KBM-7 (cell line): ENCODE results near the gene WFDC10A.
"Not testable (repeated sequence)": the region's sequence is repeated elsewhere in the genome, so short reads cannot be mapped to it uniquely, and the experiment has no call there.

Source experiments
- DNase-seq: peaks from one replicate; pipeline ENCODE4 v3.0.0-alpha.2; 2015
- in situ Hi-C: fragments of 300-500 bp; cut with MboI; formaldehyde crosslinking; loops from 2 replicates; pipeline ENCODE4 v1.14.3; 2020; ENCODE audit warnings: low sequenced_read_pairs, low pct_unique_long_range_greater_than_20kb, mixed read lengths

The WFDC10A gene

DNA sequence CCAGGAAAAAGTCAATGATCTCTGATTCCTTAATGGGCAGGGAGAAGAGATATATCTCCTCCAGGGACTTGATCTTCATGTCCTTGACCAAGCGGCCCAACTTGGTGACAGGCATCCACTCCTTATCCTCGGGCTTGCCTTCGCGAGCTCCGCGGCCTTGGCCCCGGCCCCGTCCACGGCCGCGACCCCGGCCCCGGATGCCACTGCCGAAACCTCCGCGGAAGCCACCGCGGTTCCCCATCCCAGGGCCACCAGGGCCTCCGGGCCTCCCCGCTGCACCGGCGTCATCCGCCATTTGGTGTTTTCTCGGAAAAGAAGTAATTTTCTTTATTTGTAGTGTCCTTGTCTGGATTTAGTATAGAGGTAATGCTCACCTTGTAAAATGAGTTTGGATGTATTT lies 11.5 kb downstream of the WFDC10A start:
- in situ Hi-C loops, DNase-seq: not testable (repeated sequence)

DNA sequence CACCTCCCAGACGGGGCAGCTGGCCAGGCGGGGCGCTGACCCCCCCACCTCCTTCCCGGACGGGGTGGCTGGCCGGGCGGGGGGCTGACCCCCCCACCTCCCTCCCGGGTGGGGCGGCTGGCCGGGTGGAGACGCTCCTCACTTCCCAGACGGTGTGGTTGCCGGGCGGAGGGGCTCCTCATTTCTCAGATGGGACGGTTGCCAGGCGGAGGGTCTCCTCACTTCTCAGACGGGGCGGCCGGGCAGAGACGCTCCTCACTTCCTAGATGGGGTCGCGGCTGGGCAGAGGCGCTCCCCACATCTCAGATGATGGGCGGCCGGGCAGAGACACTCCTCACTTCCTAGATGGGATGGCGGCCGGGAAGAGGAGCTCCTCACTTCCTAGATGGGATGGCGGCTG lies 16.3 kb downstream of the WFDC10A start:
- DNase-seq, in situ Hi-C loops: not testable (repeated sequence)

DNA sequence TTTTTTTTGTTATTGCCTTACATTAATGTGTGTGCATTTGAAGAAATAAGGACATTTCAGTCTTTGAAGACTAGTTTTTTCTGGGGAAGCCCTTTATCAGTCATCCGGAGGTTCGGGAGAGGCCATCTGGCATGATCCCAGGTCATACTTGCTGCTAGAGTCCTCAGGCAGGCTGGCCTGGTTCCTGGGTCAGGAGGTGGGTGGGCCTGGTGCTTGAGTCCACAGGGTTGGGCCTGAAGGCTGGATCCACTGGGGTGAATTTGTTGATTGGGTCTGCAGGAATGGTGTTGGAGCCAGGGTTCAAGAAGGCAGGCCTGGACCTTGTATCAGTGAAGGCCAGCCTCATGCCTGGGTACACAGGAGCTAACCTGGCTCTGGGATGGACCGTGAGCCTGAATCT lies 17.3 kb downstream of the WFDC10A start:
- in situ Hi-C loops = no loop called here
- DNase-seq = no peak

DNA sequence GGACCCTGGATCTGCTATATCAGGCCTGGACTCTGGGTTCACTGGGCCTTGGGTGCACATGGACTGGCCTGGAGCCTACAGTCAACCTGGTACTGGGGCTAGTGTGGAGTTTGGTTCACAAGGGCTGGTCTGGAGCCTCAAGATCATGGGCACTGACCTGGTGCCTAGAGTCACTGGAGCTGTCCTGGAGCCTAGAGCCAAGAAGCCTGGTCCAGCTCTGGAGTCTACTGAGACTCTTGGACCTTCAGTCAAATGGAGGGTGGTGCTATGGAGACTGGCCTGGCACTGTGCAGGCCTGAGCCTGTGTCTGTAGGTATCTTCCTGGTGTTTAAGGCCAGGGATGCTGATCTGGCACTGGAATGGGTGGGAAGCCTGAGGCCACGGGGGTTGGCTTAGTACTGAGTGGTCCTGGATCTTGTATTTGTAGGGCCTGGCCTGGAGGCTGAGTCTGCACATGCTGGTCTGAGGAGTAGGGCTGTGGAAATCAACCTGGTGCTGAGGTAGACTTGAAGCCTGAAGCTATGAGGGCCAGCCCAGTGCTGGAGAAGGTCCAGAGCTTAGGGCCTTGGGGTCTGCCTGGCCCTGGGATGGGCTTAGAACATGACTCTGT lies 18.0 kb downstream of the WFDC10A start:
- in situ Hi-C loops = no loop called here
- no peak for DNase-seq

DNA sequence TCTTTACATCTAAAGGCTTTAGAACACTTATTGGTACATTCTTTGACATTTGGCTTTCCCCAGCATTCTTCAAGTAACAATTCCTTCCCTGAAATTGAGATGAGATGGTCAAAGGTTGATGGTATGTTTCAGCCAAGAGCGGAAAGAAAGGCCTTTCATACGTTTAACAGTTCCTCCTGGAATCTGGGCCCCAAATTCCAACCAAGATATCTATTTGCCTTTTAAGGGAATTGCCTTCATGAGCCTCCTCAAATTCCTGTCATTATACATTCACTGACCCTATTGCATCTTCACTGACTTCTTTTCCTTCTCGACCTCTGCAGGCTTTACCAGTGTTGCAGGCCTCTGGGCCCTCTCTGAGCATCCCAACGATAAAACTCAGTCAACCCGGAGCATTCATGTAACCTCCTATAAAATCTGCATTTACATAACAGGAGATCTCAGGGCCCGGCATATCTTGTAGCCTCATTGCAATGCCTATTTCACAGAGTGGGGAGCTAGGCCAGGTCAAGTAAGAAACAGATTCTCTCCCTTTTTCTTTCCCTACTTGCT lies 19.8 kb downstream of the WFDC10A start:
- in situ Hi-C loops = no loop called here
- DNase-seq = no peak

DNA sequence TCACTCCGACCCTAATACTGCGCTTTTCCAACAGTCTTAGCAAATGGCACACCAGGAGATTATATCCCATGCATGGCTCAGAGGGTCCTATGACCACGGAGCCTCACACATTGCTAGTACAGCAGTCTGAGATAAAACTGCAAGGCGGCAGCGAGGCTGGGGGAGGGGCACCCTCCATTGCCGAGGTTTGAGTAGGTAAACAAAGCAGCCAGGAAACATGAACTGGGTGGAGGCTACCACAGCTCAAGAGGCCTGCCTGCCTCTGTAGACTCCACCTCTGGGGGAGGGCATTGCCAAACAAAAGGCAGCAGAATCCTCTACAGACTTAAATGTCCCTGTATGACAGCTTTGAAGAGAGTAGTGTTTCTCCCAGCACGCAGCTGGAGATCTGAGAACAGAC lies 22.2 kb downstream of the WFDC10A start:
- in situ Hi-C loops = not testable (repeated sequence)

DNA sequence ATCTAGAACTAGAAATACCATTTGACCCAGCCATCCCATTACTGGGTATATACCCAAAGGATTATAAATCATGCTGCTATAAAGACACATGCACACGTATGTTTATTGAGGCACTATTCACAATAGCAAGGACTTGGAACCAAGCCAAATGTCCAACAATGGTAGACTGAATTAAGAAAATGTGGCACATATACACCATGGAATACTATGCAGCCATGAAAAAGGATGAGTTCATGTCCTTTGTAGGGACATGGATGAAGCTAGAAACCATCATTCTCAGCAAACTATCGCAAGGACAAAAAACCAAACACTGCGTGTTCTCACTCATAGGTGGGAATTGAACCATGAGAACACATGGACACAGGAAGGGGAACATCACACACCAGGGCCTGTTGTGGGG lies 27.5 kb downstream of the WFDC10A start:
- DNase-seq, in situ Hi-C loops: not testable (repeated sequence)

More for the DNA sequence above, 22.2 kb downstream of the WFDC10A start:
- not testable (repeated sequence) for DNase-seq

DNA sequence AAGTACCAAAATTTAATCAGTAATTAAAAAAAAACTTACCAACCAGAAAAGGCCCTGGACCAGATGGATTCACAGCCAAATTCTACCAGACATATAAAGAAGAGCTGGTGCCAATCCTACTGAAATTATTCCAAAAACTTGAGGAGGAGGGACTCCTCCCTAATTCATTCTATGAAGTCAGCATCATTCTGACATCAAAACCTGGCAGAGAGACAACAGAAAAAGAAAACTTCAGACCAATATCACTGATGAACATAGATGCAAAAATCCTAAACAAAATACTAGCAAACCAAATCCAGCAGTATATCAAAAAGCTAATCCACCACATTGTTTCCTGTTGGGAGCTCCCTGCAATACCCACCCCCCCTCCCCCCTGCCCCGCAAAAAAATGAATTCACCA lies 40.6 kb downstream of the WFDC10A start, which contains the start of gene WFDC11:
WFDC11 (minus strand) TSS at position 101 of the 400 bp plus-strand sequence. CDS start 19,639 bp downstream, outside the sequence.
- no peak for DNase-seq
- in situ Hi-C loops = no loop called here

DNA sequence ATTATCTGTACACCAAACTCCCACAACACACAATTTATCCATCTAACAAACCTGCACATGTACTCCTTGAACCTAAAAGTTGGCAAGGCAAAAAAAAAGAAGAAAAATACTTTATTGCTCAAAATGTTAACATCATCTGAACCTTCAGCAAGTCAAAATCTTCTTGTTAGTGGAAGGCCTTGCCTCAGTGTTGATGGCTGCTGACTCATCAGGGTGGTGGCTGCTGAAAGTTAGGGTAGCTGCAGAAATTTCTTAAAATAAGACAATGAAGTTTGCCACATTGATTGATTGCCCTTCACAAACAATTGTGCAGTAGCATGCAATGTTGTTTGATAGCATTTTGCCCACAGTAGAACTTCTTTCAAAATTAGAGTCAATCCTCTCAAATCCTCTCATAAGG lies 43.2 kb downstream of the WFDC10A start:
- in situ Hi-C loops = no loop called here
- DNase-seq = no peak

DNA sequence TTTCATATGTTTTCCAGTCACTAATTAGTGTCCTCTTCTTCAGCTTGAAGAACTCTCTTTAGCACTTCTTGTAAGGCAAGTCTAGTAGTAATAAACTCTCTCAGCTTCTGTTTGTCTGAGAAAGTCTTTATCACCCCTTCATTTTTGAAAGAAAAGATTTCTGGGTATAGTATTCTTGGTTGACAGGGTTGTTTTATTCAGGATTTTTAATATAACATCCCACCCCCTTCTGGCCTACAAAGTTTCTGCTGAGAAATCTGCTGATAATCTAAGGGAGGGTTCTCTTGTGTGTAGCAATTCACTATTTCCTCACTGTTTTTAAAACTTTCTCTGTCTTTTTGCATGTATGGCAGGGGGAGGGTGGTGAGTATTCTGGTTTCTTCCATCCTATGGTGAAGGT lies 50.1 kb downstream of the WFDC10A start:
- no peak for DNase-seq
- in situ Hi-C loops = no loop called here
